ENCODE results near the gene TTLL11. TPM values are rescaled to one million over a fixed set of nuclear protein-coding genes. Genes with fewer than 3 reads are reported as not detected.

The TTLL11 gene
- total RNA-seq, 1 experiment from 2014 or later = 1.5 TPM

DNA sequence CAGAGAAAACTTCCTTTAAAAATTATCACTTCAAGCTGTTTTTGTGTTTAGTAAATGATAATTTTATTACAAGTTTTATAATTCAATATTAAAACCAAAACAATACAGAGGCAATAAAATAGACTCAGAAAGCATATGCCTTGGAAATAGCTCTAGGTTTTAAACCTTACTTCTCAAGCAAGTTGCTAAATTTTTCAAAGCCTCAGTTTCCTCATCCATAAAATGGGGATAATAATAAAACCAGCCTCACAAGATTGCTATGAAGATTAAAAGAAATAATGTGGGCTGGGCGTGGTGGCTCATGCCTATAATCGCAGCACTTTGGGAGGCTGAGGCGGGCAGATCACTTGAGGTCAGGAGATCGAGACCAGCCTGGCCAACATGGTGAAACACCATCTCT lies 62.8 kb downstream of the TTLL11 start:
- Histone ChIP-seq H3K9ac (ENCODE audit: extremely low read depth, insufficient read length, low read length) (no peak overlapping the region), H3K27ac (ENCODE audit: insufficient read length, low read depth, low read length) (no peak overlapping the region), H4K20me1 (ENCODE audit: control insufficient read depth, insufficient read depth, insufficient read length) (no peaks in the 10 kb centered on the region), H3K4me1 (ENCODE audit: insufficient read depth, low read length) (peaks cover 3% of the 10 kb centered on the region; the same call in 1 of the 2 replicates), H3K23ac (ENCODE audit: insufficient read length, low read depth, low read length) (no peak overlapping the region), H3K9me3 (ENCODE audit: control insufficient read depth, low read depth, low read length) (no peaks in the 10 kb centered on the region), H3T11ph (ENCODE audit: low read length) (no peak overlapping the region), H3K23me2 (ENCODE audit: insufficient read length, low read depth, low read length, poor library complexity, severe bottlenecking) (no peaks in the 10 kb centered on the region), H3K56ac (ENCODE audit: insufficient read length, low read depth, low read length) (no peak overlapping the region), H2BK12ac (ENCODE audit: insufficient read length, low read depth, low read length) (no peak overlapping the region), H4K5ac (ENCODE audit: insufficient read length, low read depth, low read length) (no peak overlapping the region), H3K14ac (ENCODE audit: insufficient read depth, low read length) (no peak overlapping the region), H4K8ac (replicated peaks; ENCODE audit: insufficient read length, low read depth, low read length) (no peak overlapping the region), H3K79me1 (ENCODE audit: insufficient read depth, low read depth, low read length, poor library complexity, severe bottlenecking) (no peaks in the 10 kb centered on the region), H3K79me2 (ENCODE audit: insufficient read depth, low read length) (no peaks in the 10 kb centered on the region), H2AK5ac (ENCODE audit: insufficient read length, low read length) (no peak overlapping the region), H4K91ac (ENCODE audit: insufficient read length, low read depth, low read length) (no peak overlapping the region), H3K4me2 (ENCODE audit: insufficient read depth, insufficient read length, low read length) (no peak overlapping the region), H2BK120ac (ENCODE audit: low read depth, low read length, poor library complexity, severe bottlenecking) (no peak overlapping the region), H2BK20ac (ENCODE audit: low read depth, low read length, poor library complexity, severe bottlenecking) (no peak overlapping the region), H2BK15ac (ENCODE audit: low read depth, low read length) (no peak overlapping the region), H2BK5ac (ENCODE audit: insufficient read length, low read length) (no peak overlapping the region), H3K27me3 (ENCODE audit: insufficient read depth, low read length) (no peaks in the 10 kb centered on the region), H3K4ac (ENCODE audit: low read depth, low read length) (no peak overlapping the region), H2AFZ (ENCODE audit: low read length) (no peak overlapping the region), H3K18ac (ENCODE audit: insufficient read length, low read depth, low read length) (no peak overlapping the region)
- H3K4me3 Mint-ChIP-seq = no peak overlapping the region
- TF ChIP-seq, protein P1, sequence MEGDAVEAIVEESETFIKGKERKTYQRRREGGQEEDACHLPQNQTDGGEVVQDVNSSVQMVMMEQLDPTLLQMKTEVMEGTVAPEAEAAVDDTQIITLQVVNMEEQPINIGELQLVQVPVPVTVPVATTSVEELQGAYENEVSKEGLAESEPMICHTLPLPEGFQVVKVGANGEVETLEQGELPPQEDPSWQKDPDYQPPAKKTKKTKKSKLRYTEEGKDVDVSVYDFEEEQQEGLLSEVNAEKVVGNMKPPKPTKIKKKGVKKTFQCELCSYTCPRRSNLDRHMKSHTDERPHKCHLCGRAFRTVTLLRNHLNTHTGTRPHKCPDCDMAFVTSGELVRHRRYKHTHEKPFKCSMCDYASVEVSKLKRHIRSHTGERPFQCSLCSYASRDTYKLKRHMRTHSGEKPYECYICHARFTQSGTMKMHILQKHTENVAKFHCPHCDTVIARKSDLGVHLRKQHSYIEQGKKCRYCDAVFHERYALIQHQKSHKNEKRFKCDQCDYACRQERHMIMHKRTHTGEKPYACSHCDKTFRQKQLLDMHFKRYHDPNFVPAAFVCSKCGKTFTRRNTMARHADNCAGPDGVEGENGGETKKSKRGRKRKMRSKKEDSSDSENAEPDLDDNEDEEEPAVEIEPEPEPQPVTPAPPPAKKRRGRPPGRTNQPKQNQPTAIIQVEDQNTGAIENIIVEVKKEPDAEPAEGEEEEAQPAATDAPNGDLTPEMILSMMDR (conservative IDR thresholded peaks at IDR 0.05) = no peak
- peaks cover 16% of the 10 kb centered on the region in 2 experiments for H3K4me1 Mint-ChIP-seq
- H3K36me3 Mint-ChIP-seq (ENCODE audit: insufficient read depth in 1 of 3, low read depth in 3 of 3) = no peaks in the 10 kb centered on the region
- H3K27ac Mint-ChIP-seq = no peak overlapping the region
- peaks cover 3% of the 10 kb centered on the region; the same call in 1 of the 2 replicates for H3K27me3 Mint-ChIP-seq (ENCODE audit: low read depth)
- WGBS (ENCODE audit: extremely low coverage, insufficient read length, low lambda C conversion rate) = no CpG with 5 or more reads among the region's 4 CpGs
- DNase-seq = no peak
- H3K9me3 Mint-ChIP-seq = no peaks in the 10 kb centered on the region

All from H9 (cell line).